OCI-LY3 (cell line): ENCODE data around the gene FAM13A.

ENCODE experiments used
- EZH2phosphoT487 ChIP-seq: fragments of 200-600 bp; shearing (Covaris generic); IDR thresholded peaks from 2 replicates; pipeline ENCODE4 v1.6.1; 2018; ENCODE audit warnings: antibody characterized with exemption, mixed run types, low read depth
- TF ChIP-seq, protein P1 (sequence below): fragments of 200-600, 300-600 bp; sonication (generic); IDR thresholded peaks from 2 replicates; pipeline ENCODE4 v1.5.1; 2014; ENCODE audit warnings: antibody characterized with exemption, low read length, low read depth

DNA sequence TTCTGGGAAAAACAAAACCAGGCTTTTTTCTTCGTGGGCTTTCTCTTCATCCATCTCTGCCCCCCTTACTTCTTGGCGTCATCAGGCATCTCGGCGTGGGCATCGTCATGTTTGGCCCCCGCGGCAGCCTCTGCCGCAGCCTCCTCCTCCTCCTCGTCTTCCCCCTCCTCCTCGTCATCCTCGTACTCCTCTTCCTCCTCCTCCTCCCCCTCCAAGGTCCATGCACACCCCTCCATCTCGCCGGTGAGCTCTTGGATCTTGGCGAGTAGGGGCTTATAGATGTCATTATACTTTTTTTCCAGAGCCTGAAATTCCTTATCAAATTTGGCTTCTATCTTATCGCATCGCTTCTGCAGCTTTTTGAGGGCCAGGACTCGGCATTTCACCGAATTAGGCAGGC is 359.8 kb downstream of the FAM13A start:
- TF ChIP-seq, protein P1, sequence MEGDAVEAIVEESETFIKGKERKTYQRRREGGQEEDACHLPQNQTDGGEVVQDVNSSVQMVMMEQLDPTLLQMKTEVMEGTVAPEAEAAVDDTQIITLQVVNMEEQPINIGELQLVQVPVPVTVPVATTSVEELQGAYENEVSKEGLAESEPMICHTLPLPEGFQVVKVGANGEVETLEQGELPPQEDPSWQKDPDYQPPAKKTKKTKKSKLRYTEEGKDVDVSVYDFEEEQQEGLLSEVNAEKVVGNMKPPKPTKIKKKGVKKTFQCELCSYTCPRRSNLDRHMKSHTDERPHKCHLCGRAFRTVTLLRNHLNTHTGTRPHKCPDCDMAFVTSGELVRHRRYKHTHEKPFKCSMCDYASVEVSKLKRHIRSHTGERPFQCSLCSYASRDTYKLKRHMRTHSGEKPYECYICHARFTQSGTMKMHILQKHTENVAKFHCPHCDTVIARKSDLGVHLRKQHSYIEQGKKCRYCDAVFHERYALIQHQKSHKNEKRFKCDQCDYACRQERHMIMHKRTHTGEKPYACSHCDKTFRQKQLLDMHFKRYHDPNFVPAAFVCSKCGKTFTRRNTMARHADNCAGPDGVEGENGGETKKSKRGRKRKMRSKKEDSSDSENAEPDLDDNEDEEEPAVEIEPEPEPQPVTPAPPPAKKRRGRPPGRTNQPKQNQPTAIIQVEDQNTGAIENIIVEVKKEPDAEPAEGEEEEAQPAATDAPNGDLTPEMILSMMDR, result no peak
- TF ChIP-seq EZH2phosphoT487, result no peak
